Right lobe of liver (tissue), 4 donors: ENCODE data around the gene RIC8A.

Experiments used
- CTCF ChIP-seq, 4 donors: fragments of 200-600 bp in 3 of 4; fragments of 450-650 bp in 1 of 4; IDR thresholded peaks; one replicate each; pipeline versions ENCODE4 v1.5.1 to v1.8.0; 2016 to 2022; ENCODE audit warnings: antibody characterized with exemption in 4 of 4, mild to moderate bottlenecking in 2 of 4
- POLR2A ChIP-seq: fragments of 450-650 bp; IDR thresholded peaks from one replicate; pipeline ENCODE4 v1.6.1; 2017; ENCODE audit warnings: antibody characterized with exemption, mild to moderate bottlenecking
- donor health status: DM: no; HTN: no; CAD: no.
- donor health status: DM: no; HTN: no; CAD: no.
- donor health status: DM: no; HTN: yes; CAD: no.

GRCh38 chr11:255176-255575 lies 47.7 kb downstream of the RIC8A start:
- TF ChIP-seq CTCF (IDR thresholded peaks at IDR 0.05) (no peak), POLR2A (no peak)
